DMS114 treated with DMSO at 0.1 percent for 48 hours (cell line): ENCODE results near the gene HIRIP3.
"Not testable (repeated sequence)": the region's sequence is repeated elsewhere in the genome, so short reads cannot be mapped to it uniquely, and the experiment has no call there.

Source experiments
- DNase-seq: peaks from one replicate; lab custom pipeline; 2025; ENCODE audit not compliant: unreplicated experiment; lab: John Stamatoyannopoulos, UW

The HIRIP3 gene

GRCh38 chr16:29961479-29962343 lies 33.7 kb downstream of the HIRIP3 start, which contains the start of gene TMEM219:
TMEM219 (plus strand) TSS chr16:29962079; CDS start chr16:29963144, 1,065 bp downstream.
- DNase-seq = peak; percentile 76

DNA sequence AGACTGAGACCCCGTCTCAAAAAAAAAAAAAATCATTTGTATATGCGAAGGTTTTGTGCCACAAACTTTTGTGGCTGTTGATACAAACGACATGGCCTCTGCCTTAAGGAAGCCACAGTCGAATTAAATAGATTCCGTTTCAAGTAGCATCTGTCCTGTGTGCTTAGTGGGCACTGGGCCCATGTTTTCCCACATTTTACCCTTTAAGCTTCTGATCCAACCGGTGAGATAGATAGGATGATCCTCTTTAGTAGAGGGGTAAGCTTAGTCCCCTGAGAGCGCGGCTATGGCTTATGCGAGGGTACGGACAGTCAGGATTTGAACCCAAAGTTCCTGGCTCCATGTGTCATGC lies 34.3 kb downstream of the HIRIP3 start:
- no peak for DNase-seq

- DNase-seq = not testable (repeated sequence)
Measured at GRCh38 chr16:29959821-29960220, 35.6 kb downstream of the HIRIP3 start.

GRCh38 chr16:29959293-29959692 lies 36.1 kb downstream of the HIRIP3 start:
- no peak for DNase-seq

DNA sequence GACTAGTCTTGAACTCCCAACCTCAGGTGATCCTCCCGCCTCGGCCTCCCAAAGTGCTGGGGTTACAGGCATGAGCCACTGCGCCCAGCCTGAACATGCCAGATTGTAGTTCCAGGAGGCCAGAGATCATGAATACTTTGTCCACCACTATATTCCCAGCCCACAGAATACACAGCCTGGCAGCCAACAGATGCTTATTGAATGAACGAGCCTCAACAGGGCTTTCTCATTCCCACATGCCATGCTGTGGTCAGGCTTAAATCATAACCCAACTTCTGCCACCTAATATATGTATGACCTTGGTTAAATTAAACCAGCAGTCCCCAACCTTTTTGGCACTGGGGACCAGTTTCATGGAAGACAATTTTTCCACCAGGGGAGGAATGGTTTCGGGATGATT lies 36.7 kb downstream of the HIRIP3 start:
- DNase-seq = no peak

GRCh38 chr16:29951625-29952365 lies 43.6 kb downstream of the HIRIP3 start:
- no peak for DNase-seq

GRCh38 chr16:29950806-29951461 lies 44.5 kb downstream of the HIRIP3 start:
- no peak for DNase-seq

GRCh38 chr16:29947897-29948296 lies 47.5 kb downstream of the HIRIP3 start:
- no peak for DNase-seq

DNA sequence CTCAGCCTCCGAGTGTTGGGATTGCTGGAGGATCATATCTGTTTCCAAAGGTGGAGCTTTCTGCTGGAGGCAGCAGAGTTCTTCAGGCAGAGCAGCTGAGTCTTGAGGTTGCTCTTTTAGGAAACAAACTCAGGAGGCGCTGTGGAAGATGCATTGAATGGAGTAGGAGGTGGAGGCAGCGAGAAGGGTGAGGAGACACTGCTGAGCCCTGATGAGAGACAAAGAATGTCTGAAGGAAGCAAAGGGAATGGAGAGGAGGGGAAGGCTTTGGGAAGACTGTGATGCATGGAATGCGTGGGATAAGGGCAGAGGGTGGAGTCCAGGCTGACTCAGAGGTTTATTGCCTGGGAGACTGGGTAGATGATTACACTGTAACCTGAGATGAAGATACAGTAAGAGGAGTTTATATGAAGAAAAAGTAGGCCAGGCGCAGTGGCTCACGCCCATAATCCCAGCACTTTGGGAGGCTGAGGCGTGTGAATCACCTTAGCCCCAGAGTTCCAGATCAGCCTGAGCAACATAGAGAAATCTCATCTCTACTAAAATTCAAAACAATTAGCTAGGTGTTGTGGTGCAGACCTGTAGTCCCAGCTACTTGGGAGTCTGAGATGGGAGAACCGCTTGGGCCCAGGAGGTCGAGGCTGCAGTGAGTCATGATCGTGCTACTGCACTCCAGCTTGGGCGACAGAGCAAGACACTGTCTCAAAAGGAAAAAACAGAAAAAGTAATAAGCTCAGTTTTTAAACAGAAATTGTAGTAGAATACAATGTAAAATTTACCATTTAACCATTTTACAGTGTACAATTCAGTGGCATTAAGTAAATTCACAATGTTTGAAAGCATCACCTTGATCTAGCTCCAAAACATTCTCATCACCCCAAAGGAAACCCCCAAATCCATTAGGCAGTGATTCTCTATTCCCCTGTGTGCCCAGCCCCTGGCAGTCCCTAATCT lies 51.3 kb downstream of the HIRIP3 start:
- no peak for DNase-seq
